Calu3 (cell line): ENCODE measurements around the gene RALGPS1. TPM values are rescaled to one million over a fixed set of nuclear protein-coding genes. Genes with fewer than 3 reads are reported as not detected.

ENCODE experiments used
- BruUV-seq: library from RNA; stranded (reverse); fragments of 400-500 nt; replicated peaks from 2 replicates; lab custom pipeline; 2021; lab: Mats Ljungman, UMichigan
- CTCF ChIA-PET: fragments of 300-600 bp; sonication (Branson Sonifier 250); formaldehyde crosslinking; loops from one replicate; lab custom pipeline; 2022; ENCODE audit warnings: antibody characterized with exemption; lab: Charles Lee
- DNase-seq: peaks from one replicate; pipeline ENCODE4 v3.0.0; 2022
- H3K27ac Mint-ChIP-seq: one replicate; pipeline ENCODE4 v1.8.0; 2022; ENCODE audit warnings: mixed read lengths; ENCODE audit not compliant: unreplicated experiment
- H3K27me3 Mint-ChIP-seq: one replicate; pipeline ENCODE4 v1.8.0; 2022; ENCODE audit warnings: mixed read lengths; ENCODE audit not compliant: unreplicated experiment
- H3K36me3 Mint-ChIP-seq: one replicate; pipeline ENCODE4 v1.8.0; 2022; ENCODE audit warnings: mild to moderate bottlenecking, moderate library complexity, mixed read lengths; ENCODE audit not compliant: insufficient read depth, unreplicated experiment
- H3K4me1 Mint-ChIP-seq: one replicate; pipeline ENCODE4 v1.8.0; 2022; ENCODE audit warnings: mild to moderate bottlenecking, low read depth, mixed read lengths; ENCODE audit not compliant: unreplicated experiment
- H3K4me3 Mint-ChIP-seq: one replicate; pipeline ENCODE4 v1.8.0; 2022; ENCODE audit warnings: mild to moderate bottlenecking, low read depth, moderate library complexity, mixed read lengths; ENCODE audit not compliant: unreplicated experiment
- H3K9me3 Mint-ChIP-seq: one replicate; pipeline ENCODE4 v1.8.0; 2022; ENCODE audit warnings: low read depth, mixed read lengths; ENCODE audit not compliant: unreplicated experiment
- intact Hi-C: fragments of 100-400 bp; cut with micrococcal nuclease; formaldehyde crosslinking; loops from one replicate; pipeline ENCODE4 v1.10.0; 2022; ENCODE audit not compliant: unreplicated experiment
- total RNA-seq: library from RNA; stranded (reverse); gene quantifications from 2 replicates; pipeline ENCODE4 v1.2.3, GENCODE V29; 2022
- TF ChIP-seq, protein P1 (sequence below): fragments of 200-600 bp; IDR thresholded peaks from one replicate; pipeline ENCODE4 v1.8.0; 2022; ENCODE audit warnings: antibody characterized with exemption; ENCODE audit not compliant: unreplicated experiment

Gene RALGPS1
- total RNA-seq, 1 experiment from 2014 or later, result 8.3 TPM

DNA sequence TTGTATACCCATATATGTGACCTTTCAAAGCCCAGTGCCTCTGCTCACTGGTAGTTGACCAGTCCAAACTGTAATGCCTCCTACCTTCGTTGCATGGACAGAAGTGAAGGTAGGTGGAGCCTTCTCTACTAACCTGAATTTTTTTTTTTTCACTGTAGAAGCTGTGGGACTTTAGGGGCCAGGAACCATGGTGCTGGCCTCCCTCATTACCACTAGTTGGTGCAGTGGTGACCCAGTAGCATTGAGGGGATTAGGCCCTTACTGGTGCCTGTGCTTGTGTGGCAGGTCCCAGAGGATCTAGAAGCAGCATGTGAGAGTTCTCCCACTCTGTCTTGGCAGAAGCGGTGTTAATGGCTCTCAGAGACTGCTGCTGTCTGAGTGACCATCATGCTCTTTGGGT, 2.3 kb downstream of the RALGPS1 start:
- no peak overlapping the region for H3K27ac Mint-ChIP-seq
- peaks cover 14% of the 10 kb centered on the region for H3K36me3 Mint-ChIP-seq
- CTCF ChIA-PET, result no interaction called here
- TF ChIP-seq, protein P1, sequence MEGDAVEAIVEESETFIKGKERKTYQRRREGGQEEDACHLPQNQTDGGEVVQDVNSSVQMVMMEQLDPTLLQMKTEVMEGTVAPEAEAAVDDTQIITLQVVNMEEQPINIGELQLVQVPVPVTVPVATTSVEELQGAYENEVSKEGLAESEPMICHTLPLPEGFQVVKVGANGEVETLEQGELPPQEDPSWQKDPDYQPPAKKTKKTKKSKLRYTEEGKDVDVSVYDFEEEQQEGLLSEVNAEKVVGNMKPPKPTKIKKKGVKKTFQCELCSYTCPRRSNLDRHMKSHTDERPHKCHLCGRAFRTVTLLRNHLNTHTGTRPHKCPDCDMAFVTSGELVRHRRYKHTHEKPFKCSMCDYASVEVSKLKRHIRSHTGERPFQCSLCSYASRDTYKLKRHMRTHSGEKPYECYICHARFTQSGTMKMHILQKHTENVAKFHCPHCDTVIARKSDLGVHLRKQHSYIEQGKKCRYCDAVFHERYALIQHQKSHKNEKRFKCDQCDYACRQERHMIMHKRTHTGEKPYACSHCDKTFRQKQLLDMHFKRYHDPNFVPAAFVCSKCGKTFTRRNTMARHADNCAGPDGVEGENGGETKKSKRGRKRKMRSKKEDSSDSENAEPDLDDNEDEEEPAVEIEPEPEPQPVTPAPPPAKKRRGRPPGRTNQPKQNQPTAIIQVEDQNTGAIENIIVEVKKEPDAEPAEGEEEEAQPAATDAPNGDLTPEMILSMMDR, result no peak
- intact Hi-C loops, result no loop called here
- no TSS peak for BruUV-seq
- H3K4me3 Mint-ChIP-seq, result no peak overlapping the region
- no peaks in the 10 kb centered on the region for H3K27me3 Mint-ChIP-seq
- no peaks in the 10 kb centered on the region for H3K9me3 Mint-ChIP-seq
- no peak for DNase-seq
- peaks cover 6% of the 10 kb centered on the region for H3K4me1 Mint-ChIP-seq

DNA sequence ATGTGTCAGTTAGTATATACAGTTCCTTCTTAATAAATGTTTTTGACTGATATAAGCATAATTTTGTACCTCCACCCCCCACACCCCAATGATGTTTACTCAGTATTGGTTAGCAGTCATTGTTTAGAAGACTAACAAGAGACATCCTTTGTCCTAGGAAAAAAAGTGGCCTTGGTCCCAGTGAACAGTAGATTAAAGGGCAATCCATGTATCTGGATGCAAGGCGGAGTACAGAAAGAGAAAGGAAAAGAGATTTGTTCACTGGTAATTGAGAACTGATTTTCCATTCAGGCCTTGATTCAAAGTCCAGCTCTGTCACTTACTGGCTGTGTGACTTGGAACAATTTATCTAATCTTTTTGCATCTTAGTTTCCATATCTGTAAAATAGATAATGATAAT, 4.6 kb downstream of the RALGPS1 start:
- intact Hi-C loops, result no loop called here
- Mint-ChIP-seq H3K27ac (no peak overlapping the region), H3K36me3 (peaks cover 13% of the 10 kb centered on the region), H3K4me1 (peaks cover 6% of the 10 kb centered on the region), H3K4me3 (no peak overlapping the region), H3K9me3 (no peaks in the 10 kb centered on the region), H3K27me3 (no peaks in the 10 kb centered on the region)
- DNase-seq, result no peak
- TF ChIP-seq, protein P1, result no peak
- CTCF ChIA-PET, result no interaction called here
- BruUV-seq, result no TSS peak

DNA sequence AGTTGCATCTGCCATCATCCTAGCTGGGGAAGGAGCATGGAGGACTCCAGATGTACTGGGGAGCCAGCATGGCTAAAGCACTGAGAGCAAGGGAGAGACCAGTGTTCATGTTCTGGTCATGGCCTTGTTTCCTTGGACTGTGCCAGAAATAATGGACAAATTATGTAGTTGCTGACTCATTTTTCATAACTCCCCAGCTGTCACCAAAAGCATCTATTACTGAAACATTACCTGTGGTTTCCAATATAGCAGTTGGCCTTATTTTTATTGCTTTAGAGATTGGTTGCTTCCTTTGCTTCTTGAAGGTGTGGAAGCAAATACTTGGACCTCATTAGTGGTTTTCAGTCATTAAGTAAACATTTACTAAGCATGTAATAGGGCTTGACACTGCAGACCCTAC, 11.3 kb downstream of the RALGPS1 start:
- Mint-ChIP-seq H3K27ac (no peak overlapping the region), H3K4me1 (no peaks in the 10 kb centered on the region), H3K9me3 (no peaks in the 10 kb centered on the region), H3K36me3 (no peaks in the 10 kb centered on the region), H3K4me3 (no peak overlapping the region), H3K27me3 (no peaks in the 10 kb centered on the region)
- no peak for DNase-seq
- BruUV-seq, result no TSS peak
- TF ChIP-seq, protein P1, result no peak
- CTCF ChIA-PET, result interaction anchor here (0.6 to 1.2 kb wide), 2 partner anchors 14 to 16 kb away, joined by 4 read pairs; no protein-coding TSS in a partner anchor
- intact Hi-C loops, result no loop called here

DNA sequence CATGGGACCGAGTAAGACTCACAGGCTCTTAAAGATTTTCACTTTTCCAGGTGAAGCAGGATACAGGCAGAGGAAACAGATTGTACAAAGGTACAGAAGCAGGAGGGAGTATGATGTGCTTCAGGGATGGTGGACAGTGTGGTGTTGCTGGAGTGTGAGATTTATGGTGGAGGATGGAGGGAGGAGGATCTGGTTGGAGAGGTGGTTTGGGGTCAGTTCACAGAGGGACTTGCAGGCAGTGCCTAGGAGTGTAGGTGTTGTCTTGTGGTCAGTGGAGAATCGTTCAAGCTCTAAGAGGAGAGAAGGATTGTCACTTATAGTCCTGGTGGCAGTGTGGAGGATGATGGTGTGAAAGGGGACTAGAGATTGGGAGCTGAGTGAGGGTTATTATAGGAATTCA, 11.8 kb downstream of the RALGPS1 start:
- no peaks in the 10 kb centered on the region for H3K36me3 Mint-ChIP-seq
- CTCF ChIA-PET, result no interaction called here
- H3K4me3 Mint-ChIP-seq, result no peak overlapping the region

More for the DNA sequence above, 11.8 kb downstream of the RALGPS1 start:
- Mint-ChIP-seq H3K9me3 (no peaks in the 10 kb centered on the region), H3K27ac (no peak overlapping the region), H3K4me1 (no peaks in the 10 kb centered on the region), H3K27me3 (no peaks in the 10 kb centered on the region)
- no TSS peak for BruUV-seq
- DNase-seq, result no peak
- TF ChIP-seq, protein P1, result no peak
- intact Hi-C loops, result no loop called here
